ENCODE results near the gene ASB8.

DNA sequence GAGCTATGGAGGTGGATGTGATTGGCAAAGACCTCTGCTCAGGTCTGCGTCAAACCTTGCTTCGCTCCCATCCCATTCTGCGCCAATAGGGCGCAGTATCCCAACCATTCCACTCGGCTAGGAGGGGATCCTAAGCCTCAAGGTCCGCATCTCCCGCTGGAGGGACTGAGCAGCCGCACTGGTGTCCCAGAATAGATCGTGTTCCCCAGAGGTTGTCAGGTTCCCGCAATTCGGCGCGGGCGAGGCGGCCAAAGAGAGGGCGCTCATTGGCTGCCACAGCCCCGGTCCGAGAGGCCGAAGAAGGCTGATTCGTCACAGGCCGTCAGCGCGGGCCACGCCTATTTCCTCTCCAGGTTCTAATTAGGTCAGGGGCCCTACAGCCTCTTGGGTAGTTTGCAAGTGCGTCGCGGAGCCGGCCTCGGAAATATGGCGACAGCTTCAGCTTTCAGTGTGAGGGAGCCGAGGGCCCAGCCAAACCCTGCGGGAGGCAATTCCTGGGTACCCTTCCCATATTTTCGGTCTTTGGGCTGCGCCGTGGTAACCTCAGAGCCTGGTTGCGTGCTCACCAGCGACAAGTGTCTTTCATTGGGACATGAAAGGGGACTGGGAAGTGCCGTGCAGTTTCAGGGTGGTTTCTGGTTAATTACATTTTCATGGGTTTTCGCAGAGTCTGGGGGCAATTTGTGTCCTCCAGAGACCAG is 40.8 kb upstream of the ASB8 start:
- TF ChIP-seq, protein P1, sequence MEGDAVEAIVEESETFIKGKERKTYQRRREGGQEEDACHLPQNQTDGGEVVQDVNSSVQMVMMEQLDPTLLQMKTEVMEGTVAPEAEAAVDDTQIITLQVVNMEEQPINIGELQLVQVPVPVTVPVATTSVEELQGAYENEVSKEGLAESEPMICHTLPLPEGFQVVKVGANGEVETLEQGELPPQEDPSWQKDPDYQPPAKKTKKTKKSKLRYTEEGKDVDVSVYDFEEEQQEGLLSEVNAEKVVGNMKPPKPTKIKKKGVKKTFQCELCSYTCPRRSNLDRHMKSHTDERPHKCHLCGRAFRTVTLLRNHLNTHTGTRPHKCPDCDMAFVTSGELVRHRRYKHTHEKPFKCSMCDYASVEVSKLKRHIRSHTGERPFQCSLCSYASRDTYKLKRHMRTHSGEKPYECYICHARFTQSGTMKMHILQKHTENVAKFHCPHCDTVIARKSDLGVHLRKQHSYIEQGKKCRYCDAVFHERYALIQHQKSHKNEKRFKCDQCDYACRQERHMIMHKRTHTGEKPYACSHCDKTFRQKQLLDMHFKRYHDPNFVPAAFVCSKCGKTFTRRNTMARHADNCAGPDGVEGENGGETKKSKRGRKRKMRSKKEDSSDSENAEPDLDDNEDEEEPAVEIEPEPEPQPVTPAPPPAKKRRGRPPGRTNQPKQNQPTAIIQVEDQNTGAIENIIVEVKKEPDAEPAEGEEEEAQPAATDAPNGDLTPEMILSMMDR (conservative IDR thresholded peaks at IDR 0.05; ENCODE audit: low read depth, low read length): 0 out of 2 replicates have a peak, but pooled peaks have one; percentile 12
- TF ChIP-seq POLR2A (IDR thresholded peaks at IDR 0.05; ENCODE audit: low read depth, low read length): peak; percentile 67
- TF ChIP-seq SMC3 (IDR thresholded peaks at IDR 0.05; ENCODE audit: low read depth, low read length): no peak
- TF ChIP-seq, protein P2, sequence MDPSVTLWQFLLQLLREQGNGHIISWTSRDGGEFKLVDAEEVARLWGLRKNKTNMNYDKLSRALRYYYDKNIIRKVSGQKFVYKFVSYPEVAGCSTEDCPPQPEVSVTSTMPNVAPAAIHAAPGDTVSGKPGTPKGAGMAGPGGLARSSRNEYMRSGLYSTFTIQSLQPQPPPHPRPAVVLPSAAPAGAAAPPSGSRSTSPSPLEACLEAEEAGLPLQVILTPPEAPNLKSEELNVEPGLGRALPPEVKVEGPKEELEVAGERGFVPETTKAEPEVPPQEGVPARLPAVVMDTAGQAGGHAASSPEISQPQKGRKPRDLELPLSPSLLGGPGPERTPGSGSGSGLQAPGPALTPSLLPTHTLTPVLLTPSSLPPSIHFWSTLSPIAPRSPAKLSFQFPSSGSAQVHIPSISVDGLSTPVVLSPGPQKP (IDR thresholded peaks at IDR 0.05; ENCODE audit: borderline replicate concordance, low read depth, low read length): no peak
- TF ChIP-seq FOS (IDR thresholded peaks at IDR 0.05; ENCODE audit: low read depth, low read length): no peak
- no peak for TF ChIP-seq RAD21 (IDR thresholded peaks at IDR 0.05; ENCODE audit: low read length)
- TF ChIP-seq, protein P3, sequence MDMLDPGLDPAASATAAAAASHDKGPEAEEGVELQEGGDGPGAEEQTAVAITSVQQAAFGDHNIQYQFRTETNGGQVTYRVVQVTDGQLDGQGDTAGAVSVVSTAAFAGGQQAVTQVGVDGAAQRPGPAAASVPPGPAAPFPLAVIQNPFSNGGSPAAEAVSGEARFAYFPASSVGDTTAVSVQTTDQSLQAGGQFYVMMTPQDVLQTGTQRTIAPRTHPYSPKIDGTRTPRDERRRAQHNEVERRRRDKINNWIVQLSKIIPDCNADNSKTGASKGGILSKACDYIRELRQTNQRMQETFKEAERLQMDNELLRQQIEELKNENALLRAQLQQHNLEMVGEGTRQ (IDR thresholded peaks at IDR 0.05; ENCODE audit: low read depth, low read length): no peak
- TF ChIP-seq NFE2L2 (IDR thresholded peaks at IDR 0.05; ENCODE audit: low read depth, low read length): no peak
- TF ChIP-seq RFX5 (IDR thresholded peaks at IDR 0.05; ENCODE audit: low read depth, low read length): no peak
- TF ChIP-seq CEBPB (IDR thresholded peaks at IDR 0.05; ENCODE audit: low read depth, low read length): no peak

Data from IMR-90 (cell line).